Measurements from ENCODE around the gene HTT.

HTT gene

DNA sequence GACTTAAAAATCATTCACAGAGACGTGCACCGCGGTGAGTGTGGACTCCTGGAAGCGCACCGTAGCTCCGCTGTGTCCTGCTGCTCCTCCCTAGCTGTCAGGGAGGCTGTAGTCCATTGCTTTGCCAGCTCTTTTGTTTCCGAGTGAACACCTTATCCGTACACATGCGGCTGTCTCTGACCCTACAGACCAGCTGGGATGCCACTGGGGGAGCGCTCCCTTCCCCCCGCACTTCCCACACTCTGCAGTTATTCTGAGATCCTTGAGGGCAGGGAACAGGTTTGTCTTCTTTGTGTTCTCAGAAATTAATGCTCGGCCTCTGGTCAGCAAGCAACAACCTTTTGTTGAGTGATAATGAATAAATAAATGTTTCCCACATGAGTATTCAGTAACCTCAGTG is 140.8 kb downstream of the HTT start:
- no peak overlapping the region for H3K4me2 ChIP-seq (ENCODE audit: low read depth, low read length)
- no peaks in the 10 kb centered on the region for H3K79me2 ChIP-seq (ENCODE audit: low read length)
- no peak overlapping the region for H2AFZ ChIP-seq (ENCODE audit: low read length)
- peaks cover 6% of the 10 kb centered on the region; the same call in 1 of the 2 replicates for H3K36me3 ChIP-seq (replicated peaks; ENCODE audit: insufficient read depth, low read length)
- H3K4me1 ChIP-seq (ENCODE audit: low read length) = no peaks in the 10 kb centered on the region
- no peak overlapping the region for H3K4me3 ChIP-seq (ENCODE audit: low read length)
- no peaks in the 10 kb centered on the region for H3K9me2 ChIP-seq (replicated peaks; ENCODE audit: insufficient read depth, low read length)
- no peak overlapping the region for H3K27ac ChIP-seq (ENCODE audit: low read length)
- no peaks in the 10 kb centered on the region for H3F3A ChIP-seq (ENCODE audit: insufficient read depth, low read length)
- H4K20me1 ChIP-seq (ENCODE audit: insufficient read depth, low read length) = no peaks in the 10 kb centered on the region
- H3K9me3 ChIP-seq (replicated peaks; ENCODE audit: insufficient read depth, low read length) = no peaks in the 10 kb centered on the region
- DNase-seq = no peak
- no peak for TF ChIP-seq EZH2 (optimal IDR thresholded peaks at IDR 0.05; ENCODE audit: low read depth, low read length)
- TF ChIP-seq EZH2phosphoT487 (IDR thresholded peaks at IDR 0.05; ENCODE audit: low read length) = no peak
- TF ChIP-seq, protein P1, sequence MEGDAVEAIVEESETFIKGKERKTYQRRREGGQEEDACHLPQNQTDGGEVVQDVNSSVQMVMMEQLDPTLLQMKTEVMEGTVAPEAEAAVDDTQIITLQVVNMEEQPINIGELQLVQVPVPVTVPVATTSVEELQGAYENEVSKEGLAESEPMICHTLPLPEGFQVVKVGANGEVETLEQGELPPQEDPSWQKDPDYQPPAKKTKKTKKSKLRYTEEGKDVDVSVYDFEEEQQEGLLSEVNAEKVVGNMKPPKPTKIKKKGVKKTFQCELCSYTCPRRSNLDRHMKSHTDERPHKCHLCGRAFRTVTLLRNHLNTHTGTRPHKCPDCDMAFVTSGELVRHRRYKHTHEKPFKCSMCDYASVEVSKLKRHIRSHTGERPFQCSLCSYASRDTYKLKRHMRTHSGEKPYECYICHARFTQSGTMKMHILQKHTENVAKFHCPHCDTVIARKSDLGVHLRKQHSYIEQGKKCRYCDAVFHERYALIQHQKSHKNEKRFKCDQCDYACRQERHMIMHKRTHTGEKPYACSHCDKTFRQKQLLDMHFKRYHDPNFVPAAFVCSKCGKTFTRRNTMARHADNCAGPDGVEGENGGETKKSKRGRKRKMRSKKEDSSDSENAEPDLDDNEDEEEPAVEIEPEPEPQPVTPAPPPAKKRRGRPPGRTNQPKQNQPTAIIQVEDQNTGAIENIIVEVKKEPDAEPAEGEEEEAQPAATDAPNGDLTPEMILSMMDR (IDR thresholded peaks at IDR 0.05; ENCODE audit: low read length) = no peak
- H3K27me3 ChIP-seq (replicated peaks; ENCODE audit: insufficient read depth, low read length) = no peaks in the 10 kb centered on the region
- H3K9ac ChIP-seq (ENCODE audit: low read length) = no peak overlapping the region

DNA sequence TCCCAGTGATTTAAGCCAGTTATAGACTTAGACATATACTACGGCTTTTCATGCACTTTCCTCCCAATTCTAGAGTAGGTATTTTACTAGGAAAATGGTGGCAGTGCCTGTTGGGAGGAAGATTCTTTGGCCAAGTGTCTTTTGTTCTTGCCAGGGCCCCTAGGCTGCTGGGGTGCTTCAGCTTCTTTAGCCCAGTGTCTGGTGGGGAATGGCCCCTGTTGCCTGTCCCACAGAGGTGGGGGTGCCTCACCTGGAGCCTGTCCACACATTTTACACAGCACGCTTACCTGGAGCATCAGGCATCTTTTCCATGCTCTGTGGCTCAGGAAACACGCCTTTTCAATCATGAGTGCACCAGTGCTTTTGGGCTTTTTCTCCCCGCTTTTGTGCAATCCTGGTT is 141.3 kb downstream of the HTT start:
- DNase-seq = no peak
- Histone ChIP-seq H3K36me3 (replicated peaks; ENCODE audit: insufficient read depth, low read length) (peaks cover 6% of the 10 kb centered on the region; the same call in 1 of the 2 replicates), H3K4me1 (ENCODE audit: low read length) (no peaks in the 10 kb centered on the region), H3F3A (ENCODE audit: insufficient read depth, low read length) (no peaks in the 10 kb centered on the region), H3K27ac (ENCODE audit: low read length) (no peak overlapping the region), H3K4me3 (ENCODE audit: low read length) (no peak overlapping the region), H2AFZ (ENCODE audit: low read length) (no peak overlapping the region), H3K4me2 (ENCODE audit: low read depth, low read length) (no peak overlapping the region), H3K79me2 (ENCODE audit: low read length) (no peaks in the 10 kb centered on the region), H3K27me3 (replicated peaks; ENCODE audit: insufficient read depth, low read length) (no peaks in the 10 kb centered on the region), H3K9me3 (replicated peaks; ENCODE audit: insufficient read depth, low read length) (no peaks in the 10 kb centered on the region), H3K9ac (ENCODE audit: low read length) (no peak overlapping the region), H3K9me2 (replicated peaks; ENCODE audit: insufficient read depth, low read length) (no peaks in the 10 kb centered on the region), H4K20me1 (ENCODE audit: insufficient read depth, low read length) (no peaks in the 10 kb centered on the region)
- TF ChIP-seq, protein P1 (IDR thresholded peaks at IDR 0.05; ENCODE audit: low read length) = no peak
- no peak for TF ChIP-seq EZH2 (optimal IDR thresholded peaks at IDR 0.05; ENCODE audit: low read depth, low read length)
- no peak for TF ChIP-seq EZH2phosphoT487 (IDR thresholded peaks at IDR 0.05; ENCODE audit: low read length)

DNA sequence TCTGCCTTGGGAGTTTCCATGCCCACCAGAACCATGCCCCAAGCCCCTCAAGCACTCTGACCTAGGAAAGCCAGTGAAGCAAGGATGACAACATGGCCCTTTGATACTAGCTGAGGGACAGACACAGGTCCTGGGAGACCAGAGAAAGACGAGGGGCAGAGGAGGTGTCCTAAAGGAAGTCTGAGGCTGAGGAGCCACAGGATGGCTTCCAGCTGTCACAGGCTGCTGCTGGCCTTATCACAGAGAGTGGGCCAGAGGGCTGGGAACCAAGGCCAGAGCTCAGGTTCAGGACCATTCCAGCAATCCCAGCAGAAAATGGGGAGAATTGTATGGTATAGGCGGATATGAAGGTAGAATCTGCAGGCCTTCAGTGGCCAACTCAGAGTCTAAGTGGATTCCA is 142.8 kb downstream of the HTT start:
- peaks cover 6% of the 10 kb centered on the region; the same call in 1 of the 2 replicates for H3K36me3 ChIP-seq (replicated peaks; ENCODE audit: insufficient read depth, low read length)
- TF ChIP-seq EZH2phosphoT487 (IDR thresholded peaks at IDR 0.05; ENCODE audit: low read length) = no peak

DNA sequence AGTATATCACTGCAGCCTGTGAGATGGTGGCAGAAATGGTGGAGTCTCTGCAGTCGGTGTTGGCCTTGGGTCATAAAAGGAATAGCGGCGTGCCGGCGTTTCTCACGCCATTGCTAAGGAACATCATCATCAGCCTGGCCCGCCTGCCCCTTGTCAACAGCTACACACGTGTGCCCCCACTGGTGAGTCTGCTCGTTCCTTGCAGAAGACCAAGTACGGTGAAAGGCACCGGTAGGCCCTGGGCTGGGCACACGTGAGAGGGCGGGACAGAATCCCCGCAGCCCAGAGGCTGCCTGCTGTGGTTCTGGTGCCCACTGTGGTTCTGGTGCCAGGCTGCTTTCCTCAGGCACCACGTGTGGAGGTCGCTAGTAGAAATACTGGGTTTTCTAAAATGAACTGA is 143.3 kb downstream of the HTT start:
- H4K20me1 ChIP-seq (ENCODE audit: insufficient read depth, low read length) = no peaks in the 10 kb centered on the region
- H3K36me3 ChIP-seq (replicated peaks; ENCODE audit: insufficient read depth, low read length) = peaks cover 6% of the 10 kb centered on the region

More for the DNA sequence above, 142.8 kb downstream of the HTT start:
- no peaks in the 10 kb centered on the region for H3K9me2 ChIP-seq (replicated peaks; ENCODE audit: insufficient read depth, low read length)
- H3K4me2 ChIP-seq (ENCODE audit: low read depth, low read length) = no peak overlapping the region
- H3F3A ChIP-seq (ENCODE audit: insufficient read depth, low read length) = no peaks in the 10 kb centered on the region
- H3K9ac ChIP-seq (ENCODE audit: low read length) = no peak overlapping the region
- H3K79me2 ChIP-seq (ENCODE audit: low read length) = no peaks in the 10 kb centered on the region
- H3K27ac ChIP-seq (ENCODE audit: low read length) = no peak overlapping the region
- H3K27me3 ChIP-seq (replicated peaks; ENCODE audit: insufficient read depth, low read length) = no peaks in the 10 kb centered on the region
- no peaks in the 10 kb centered on the region for H3K4me1 ChIP-seq (ENCODE audit: low read length)
- no peak overlapping the region for H3K4me3 ChIP-seq (ENCODE audit: low read length)
- H4K20me1 ChIP-seq (ENCODE audit: insufficient read depth, low read length) = no peaks in the 10 kb centered on the region
- H3K9me3 ChIP-seq (replicated peaks; ENCODE audit: insufficient read depth, low read length) = no peaks in the 10 kb centered on the region
- no peak for DNase-seq
- H2AFZ ChIP-seq (ENCODE audit: low read length) = no peak overlapping the region

More for the DNA sequence above, 143.3 kb downstream of the HTT start:
- Histone ChIP-seq H3K9me3 (replicated peaks; ENCODE audit: insufficient read depth, low read length) (no peaks in the 10 kb centered on the region), H3F3A (ENCODE audit: insufficient read depth, low read length) (no peaks in the 10 kb centered on the region), H3K4me3 (ENCODE audit: low read length) (no peak overlapping the region), H2AFZ (ENCODE audit: low read length) (no peak overlapping the region), H3K27ac (ENCODE audit: low read length) (no peak overlapping the region), H3K4me1 (ENCODE audit: low read length) (no peaks in the 10 kb centered on the region), H3K9ac (ENCODE audit: low read length) (no peak overlapping the region), H3K9me2 (replicated peaks; ENCODE audit: insufficient read depth, low read length) (no peaks in the 10 kb centered on the region), H3K4me2 (ENCODE audit: low read depth, low read length) (no peak overlapping the region), H3K79me2 (ENCODE audit: low read length) (no peaks in the 10 kb centered on the region), H3K27me3 (replicated peaks; ENCODE audit: insufficient read depth, low read length) (no peaks in the 10 kb centered on the region)
- TF ChIP-seq EZH2phosphoT487 (IDR thresholded peaks at IDR 0.05; ENCODE audit: low read length) (no peak), EZH2 (optimal IDR thresholded peaks at IDR 0.05; ENCODE audit: low read depth, low read length) (no peak)
- TF ChIP-seq, protein P1 (IDR thresholded peaks at IDR 0.05; ENCODE audit: low read length) = no peak
- DNase-seq = no peak
